Hepatic stellate cell (primary cell): ENCODE measurements around the gene TMPRSS6.

Experiments used
- DNase-seq: peaks from one replicate; pipeline ENCODE4 v3.0.0; 2011; ENCODE audit warnings: low spot score

TMPRSS6 gene

GRCh38 chr22:37140686-37141323 lies 31.3 kb upstream of the TMPRSS6 start:
- no peak for DNase-seq

- no peak for DNase-seq
Measured at GRCh38 chr22:37139762-37140161, 30.2 kb upstream of the TMPRSS6 start.

DNA sequence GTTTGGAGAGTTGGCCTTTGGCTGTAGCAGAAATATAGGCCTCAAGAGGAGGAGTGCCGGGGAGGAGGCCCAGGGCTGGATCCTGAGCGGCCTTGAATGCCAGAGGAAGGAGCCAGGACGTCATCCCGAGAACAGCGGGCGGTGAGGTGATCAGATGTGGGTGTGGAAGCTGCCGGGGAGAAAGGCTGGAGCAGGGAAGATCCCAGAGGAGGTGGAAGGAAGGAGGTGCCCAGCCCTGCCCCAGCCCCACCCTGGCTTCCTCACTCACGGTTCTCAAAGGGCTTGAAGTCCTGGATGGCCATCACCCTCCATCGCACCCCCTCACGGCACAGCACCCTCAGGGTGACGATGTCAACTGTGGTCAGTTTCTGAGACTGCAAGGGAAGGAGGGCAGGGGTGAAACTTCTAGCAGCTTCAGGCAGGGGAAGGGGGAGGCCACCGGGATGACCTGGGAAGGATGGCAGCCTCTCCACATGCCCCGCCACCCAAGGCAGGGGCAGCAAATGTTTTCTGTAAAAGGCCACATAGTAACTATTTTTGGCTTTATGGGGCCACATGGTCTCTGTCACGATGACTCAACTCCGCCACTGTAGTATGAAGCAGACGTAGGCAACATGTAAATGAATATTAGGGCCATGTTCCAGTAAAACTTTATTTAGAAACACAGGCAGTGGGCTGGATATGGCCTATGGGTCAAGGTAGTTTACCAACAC lies 29.5 kb upstream of the TMPRSS6 start:
- no peak for DNase-seq

DNA sequence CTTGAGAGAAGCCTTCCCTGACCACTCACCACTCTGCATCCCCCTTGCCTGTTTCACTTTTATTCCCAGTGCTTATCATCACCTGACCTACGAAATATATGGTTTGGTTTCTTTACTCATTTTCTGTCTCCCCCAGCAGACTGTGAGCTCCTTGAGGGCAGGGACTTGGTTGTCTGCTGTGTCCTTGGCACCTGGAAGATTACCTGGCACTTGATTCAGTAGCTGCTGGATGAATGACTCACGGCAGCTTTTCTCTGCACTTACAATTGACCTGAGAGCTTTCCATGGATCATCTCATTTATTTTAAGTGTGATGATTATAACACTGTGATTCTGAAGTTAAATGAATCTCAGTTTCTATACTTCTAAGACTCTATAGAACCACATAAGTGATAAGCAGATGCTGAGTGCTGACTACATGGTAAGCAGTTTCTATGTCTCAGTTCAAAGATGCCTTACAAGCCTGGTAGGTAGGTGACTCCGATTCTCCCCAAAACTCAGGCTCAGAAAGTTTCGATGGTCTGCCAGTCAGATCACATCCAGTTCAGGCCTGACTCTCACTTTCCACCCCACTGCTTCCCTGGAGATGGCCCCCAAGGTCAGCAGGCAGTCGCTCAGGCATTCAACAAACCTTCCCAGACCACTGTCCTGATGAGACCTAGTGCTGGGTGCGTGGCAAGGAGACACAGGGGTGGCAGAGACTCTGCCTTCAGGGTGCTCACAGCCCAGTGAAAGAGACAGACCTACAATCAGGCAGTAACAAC lies 28.6 kb upstream of the TMPRSS6 start:
- no peak for DNase-seq

DNA sequence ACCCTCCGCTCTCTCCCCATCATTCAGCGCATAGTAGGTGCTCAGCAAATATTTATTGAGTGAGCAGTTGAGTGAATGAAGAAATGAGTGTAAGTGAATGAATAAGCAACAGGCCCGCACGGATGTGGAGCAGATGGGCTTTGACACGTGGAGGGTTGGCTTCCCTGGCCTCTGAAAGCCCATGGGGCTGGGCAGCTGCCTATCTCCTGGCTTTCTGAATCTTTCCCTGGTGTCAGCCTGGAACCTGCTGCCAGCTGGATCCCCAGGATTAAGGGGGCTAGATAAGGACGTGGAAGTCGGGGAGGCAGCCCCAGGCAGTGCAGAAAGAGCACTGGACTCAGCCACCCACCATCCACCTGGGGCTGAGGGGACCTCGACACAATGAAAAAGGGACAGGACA lies 27.6 kb upstream of the TMPRSS6 start:
- no peak for DNase-seq

- no peak for DNase-seq
Measured at GRCh38 chr22:37135023-37135422, 25.5 kb upstream of the TMPRSS6 start.

- DNase-seq = no peak
Measured at GRCh38 chr22:37133304-37134018, 23.9 kb upstream of the TMPRSS6 start.

- DNase-seq = no peak
Measured at GRCh38 chr22:37132773-37133172, 23.3 kb upstream of the TMPRSS6 start.

DNA sequence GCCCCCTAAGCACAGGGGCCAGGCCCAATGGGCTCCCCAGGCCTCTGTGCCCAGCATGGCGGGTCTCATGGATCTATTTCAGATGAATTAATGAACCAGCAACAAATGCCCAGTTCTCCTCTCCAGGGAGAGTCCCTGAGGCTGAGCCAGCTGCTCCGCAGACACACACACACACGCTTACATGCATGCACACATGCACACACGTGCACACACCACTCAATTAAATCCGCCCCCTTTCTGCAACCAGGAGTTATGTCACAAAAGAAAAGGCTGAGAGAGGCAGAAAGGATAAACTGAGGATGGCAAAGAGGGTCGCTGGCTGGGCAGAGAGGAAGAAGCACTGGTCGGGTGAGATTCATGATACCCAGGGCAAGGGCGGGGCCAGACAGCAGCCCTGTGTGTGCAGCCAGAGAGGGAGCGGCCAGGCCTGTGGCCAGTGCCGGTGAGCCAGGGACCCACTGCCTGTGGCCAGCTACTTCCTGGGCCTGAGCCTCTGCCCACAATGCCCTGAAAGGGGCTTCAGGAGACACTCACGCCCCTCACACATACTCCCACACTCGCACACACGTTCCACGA lies 20.4 kb upstream of the TMPRSS6 start:
- no peak for DNase-seq

DNA sequence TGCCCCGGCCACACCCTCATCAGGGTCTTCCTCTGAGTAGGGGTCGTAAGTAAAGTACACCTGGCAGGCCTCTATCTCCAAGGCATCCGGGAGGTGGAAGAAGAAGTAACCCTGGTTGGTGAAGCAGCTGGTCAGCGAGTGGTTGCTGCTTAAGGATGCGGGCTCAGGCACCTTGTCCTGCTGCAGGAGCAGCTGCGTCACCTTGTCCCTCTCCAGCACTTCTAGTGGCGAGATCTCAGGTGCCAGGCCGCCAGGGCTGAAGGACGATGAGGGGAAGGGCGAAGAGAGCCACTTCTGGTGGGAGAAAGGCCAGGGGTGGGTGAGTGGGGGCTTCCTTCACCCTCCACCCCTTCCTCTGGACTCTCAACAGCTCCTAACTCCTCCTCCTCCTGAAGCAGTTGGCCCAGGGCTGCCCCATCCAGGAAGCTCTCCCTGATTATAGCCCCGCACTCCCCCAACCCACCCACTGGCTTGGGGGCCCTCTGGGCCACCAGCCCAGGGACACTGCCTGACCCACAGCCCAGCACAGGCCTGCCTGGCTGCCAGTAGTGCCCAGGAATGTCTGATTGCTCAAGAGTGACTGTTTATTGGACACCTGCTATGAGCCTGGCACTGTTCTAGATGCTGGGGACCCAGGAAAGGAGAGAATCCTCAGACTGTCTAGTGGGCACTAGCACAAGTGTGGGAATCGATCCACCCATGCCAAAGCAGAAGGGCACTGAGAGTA lies 19.2 kb upstream of the TMPRSS6 start:
- DNase-seq = no peak

DNA sequence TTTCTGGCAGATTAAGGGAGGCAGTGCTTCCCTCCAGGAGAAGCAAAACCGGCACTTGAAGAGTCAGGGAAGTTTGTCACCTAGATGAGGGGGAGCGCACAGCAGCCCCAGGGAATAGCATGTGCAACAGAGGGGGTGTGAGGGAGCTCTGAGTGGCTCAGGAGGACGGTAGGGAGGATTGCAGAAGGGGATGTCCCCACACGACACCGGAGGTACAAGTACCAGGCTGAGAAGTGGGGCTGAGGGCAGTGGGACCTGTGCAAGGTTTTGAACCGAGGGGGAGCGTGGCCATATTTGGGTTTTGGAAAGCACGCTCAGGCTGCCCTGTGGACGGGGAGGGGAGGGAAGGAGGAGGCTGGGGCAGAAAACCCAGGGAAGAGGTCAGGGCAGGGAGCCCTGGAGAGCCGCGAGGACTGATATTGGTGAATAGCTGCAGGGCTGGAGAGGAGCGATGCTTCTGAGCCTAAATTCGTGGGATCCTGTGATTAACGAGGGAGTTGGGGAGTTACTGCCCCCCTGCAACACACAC lies 17.9 kb upstream of the TMPRSS6 start:
- DNase-seq = no peak

- no peak for DNase-seq
Measured at GRCh38 chr22:37126882-37127281, 17.4 kb upstream of the TMPRSS6 start.

- no peak for DNase-seq
Measured at GRCh38 chr22:37126383-37126782, 16.9 kb upstream of the TMPRSS6 start.

DNA sequence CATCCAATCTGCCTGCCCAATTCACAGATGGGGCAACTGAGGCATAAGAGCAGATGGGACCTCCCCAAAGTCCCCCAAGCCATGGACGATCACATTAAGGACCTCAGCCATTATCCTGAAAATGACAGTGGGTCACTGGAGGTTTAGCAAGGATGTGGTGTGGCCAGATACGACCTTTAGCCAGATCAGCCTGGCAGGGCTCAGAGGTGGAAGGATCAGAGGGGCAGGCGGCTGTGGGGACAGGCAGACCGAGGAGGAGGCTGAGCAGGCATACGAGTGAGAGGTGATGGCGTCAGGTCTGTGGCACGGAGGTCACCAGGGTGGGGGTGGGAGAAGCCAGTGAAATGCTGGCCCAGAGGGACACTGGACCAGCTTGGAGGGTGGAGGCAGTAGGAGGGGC lies 14.1 kb upstream of the TMPRSS6 start:
- no peak for DNase-seq

GRCh38 chr22:37122598-37123180 lies 13.2 kb upstream of the TMPRSS6 start:
- no peak for DNase-seq

- DNase-seq = no peak
Measured at GRCh38 chr22:37121887-37122591, 12.5 kb upstream of the TMPRSS6 start.

GRCh38 chr22:37120569-37121340 lies 11.2 kb upstream of the TMPRSS6 start:
- DNase-seq = no peak

GRCh38 chr22:37119872-37120271 lies 10.4 kb upstream of the TMPRSS6 start:
- no peak for DNase-seq

DNA sequence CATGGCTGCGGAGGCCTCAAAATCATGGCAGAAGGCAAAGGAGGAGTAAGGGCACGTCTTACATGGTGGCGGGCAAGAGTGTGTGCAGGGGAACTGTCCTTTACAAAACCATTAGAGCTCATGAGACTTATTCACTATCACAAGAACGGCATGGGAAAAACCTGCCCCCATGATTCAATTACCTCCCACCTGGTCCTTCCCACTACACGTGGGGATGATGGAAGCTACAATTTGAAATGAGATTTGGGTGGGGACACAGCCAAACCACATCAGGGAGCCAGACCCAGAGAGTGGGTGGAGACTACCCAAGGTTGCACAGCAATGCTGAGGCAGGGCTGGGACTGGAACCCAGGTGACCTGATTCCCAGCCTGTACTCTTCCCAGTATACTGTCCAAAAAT lies 8.6 kb upstream of the TMPRSS6 start:
- DNase-seq = no peak
